ENCODE data around the gene GZMH. TPM values are rescaled to one million over a fixed set of nuclear protein-coding genes. Genes with fewer than 3 reads are reported as not detected.

The GZMH gene
- total and polyA plus RNA-seq, 8 donors: 0.21 to 0.90 (median 0.64) TPM; not detected in 2

DNA sequence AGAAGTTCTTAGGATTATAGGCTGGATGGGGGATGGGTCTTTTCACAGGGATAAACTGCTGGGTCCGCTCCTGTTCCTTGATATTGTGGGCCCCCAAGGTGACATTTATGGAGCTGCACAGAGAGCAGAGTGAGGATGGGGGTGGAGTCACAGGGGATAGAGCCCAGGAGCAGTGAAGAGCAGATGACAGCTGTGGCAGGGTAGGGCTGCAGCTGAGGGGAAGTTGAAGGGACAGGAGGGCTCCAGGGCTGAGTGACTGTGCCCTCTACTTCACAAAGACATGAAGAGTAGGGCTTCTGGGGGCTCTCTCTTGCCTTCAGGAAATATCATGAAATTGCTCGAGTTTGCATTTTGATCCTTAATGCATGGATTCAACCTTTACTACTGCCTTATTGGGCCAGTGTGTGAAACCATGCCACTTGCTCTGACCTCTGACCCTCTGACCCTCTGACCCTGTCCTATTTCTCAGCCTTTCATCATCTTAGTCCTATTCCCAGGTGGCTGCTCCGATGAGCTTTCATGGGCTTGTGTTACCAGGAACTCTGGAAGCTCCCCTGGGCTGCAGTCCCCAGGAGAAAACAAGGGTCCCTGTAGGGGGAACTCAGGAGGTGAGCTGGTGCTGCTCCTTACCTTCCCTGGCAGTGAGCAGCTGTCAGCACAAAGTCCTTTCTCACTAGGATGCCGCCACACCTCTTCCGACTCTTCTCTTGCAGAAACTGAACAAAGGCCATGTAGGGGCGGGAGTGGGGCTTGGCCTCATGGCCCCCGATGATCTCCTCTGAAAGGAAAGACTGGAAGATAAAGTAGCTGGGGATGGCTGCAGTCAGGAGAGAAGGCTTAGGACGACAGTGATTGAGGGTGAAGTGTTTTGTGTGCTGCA lies 1.6 kb downstream of the GZMH start:
- no peaks in the 10 kb centered on the region for H3K9me3 ChIP-seq

DNA sequence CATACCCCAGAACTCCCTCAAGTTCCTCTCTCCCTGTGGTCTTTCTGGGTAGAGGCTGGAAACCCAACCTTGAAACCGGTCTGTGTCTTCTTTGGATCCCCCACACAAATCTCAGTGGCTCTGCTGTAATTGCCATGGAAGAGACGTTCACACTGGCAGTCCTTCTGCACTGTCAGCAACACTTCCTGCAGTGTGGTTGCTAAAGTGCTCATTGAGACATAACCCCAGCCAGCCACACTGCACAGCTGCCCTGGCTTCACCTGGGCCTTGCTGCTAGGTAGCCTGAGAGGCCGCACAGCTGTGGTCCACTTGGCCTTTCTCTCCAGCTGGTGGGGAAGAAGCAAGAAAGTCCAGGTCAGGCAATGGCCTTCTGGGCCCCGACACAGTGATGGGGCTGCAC lies 2.4 kb downstream of the GZMH start:
- TF ChIP-seq, protein P1, sequence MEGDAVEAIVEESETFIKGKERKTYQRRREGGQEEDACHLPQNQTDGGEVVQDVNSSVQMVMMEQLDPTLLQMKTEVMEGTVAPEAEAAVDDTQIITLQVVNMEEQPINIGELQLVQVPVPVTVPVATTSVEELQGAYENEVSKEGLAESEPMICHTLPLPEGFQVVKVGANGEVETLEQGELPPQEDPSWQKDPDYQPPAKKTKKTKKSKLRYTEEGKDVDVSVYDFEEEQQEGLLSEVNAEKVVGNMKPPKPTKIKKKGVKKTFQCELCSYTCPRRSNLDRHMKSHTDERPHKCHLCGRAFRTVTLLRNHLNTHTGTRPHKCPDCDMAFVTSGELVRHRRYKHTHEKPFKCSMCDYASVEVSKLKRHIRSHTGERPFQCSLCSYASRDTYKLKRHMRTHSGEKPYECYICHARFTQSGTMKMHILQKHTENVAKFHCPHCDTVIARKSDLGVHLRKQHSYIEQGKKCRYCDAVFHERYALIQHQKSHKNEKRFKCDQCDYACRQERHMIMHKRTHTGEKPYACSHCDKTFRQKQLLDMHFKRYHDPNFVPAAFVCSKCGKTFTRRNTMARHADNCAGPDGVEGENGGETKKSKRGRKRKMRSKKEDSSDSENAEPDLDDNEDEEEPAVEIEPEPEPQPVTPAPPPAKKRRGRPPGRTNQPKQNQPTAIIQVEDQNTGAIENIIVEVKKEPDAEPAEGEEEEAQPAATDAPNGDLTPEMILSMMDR (IDR thresholded peaks at IDR 0.05): no peak
- Histone ChIP-seq H3K4me3 (no peak overlapping the region), H3K9me3 (no peaks in the 10 kb centered on the region), H3K36me3 (no peaks in the 10 kb centered on the region), H3K27me3 (no peaks in the 10 kb centered on the region), H3K4me1 (no peaks in the 10 kb centered on the region), H3K27ac (no peak overlapping the region)
- ATAC-seq: peak in 2 of 4 donors; percentile 32 to 45
- FAIRE-seq: no peak
- intact Hi-C loops (cut with DNase I): no loop called here
- WGBS, 2 donors: 63 to 67% methylated on average over 4 of the region's 4 CpGs
- DNase-seq: no peak

More for the DNA sequence above, 1.6 kb downstream of the GZMH start:
- 67 to 71% methylated on average over 8 of the region's 8 CpGs for WGBS, 2 donors
- Histone ChIP-seq H3K27me3 (no peaks in the 10 kb centered on the region), H3K4me1 (no peaks in the 10 kb centered on the region), H3K4me3 (no peak overlapping the region), H3K27ac (no peak overlapping the region), H3K36me3 (no peaks in the 10 kb centered on the region)
- DNase-seq: no peak
- intact Hi-C loops (cut with DNase I): no loop called here
- TF ChIP-seq, protein P1 (IDR thresholded peaks at IDR 0.05): no peak
- ATAC-seq: no peak
- FAIRE-seq: no peak

DNA sequence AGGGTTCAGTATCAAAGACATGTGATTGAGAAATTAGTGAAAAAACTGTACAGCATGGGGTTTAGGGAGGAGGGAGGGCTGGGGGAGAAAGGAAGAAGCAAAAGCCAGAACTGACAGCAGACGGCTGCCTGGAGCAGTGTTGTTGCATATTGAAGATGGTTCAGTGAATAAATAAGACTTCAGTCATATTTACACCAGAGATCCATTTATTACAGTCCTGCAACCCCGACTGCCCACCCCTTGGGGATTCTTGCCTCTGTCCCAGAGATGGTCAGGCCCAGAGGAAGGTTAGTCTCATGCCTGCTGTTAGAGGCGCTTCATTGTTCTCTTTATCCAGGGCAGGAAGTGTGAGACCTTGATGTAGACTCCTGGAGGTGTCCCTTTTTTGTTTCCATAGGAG lies 3.2 kb downstream of the GZMH start:
- intact Hi-C loops (cut with DNase I): no loop called here
- no peaks in the 10 kb centered on the region for H3K9me3 ChIP-seq
- H3K36me3 ChIP-seq: no peaks in the 10 kb centered on the region
- FAIRE-seq (no peak), ATAC-seq (no peak), DNase-seq (no peak)
- no peaks in the 10 kb centered on the region for H3K4me1 ChIP-seq
- WGBS, 2 donors: 58 to 59% methylated on average over 3 of the region's 3 CpGs
- no peak overlapping the region for H3K27ac ChIP-seq
- H3K27me3 ChIP-seq: no peaks in the 10 kb centered on the region
- H3K4me3 ChIP-seq: no peak overlapping the region
- TF ChIP-seq, protein P1 (IDR thresholded peaks at IDR 0.05): no peak

DNA sequence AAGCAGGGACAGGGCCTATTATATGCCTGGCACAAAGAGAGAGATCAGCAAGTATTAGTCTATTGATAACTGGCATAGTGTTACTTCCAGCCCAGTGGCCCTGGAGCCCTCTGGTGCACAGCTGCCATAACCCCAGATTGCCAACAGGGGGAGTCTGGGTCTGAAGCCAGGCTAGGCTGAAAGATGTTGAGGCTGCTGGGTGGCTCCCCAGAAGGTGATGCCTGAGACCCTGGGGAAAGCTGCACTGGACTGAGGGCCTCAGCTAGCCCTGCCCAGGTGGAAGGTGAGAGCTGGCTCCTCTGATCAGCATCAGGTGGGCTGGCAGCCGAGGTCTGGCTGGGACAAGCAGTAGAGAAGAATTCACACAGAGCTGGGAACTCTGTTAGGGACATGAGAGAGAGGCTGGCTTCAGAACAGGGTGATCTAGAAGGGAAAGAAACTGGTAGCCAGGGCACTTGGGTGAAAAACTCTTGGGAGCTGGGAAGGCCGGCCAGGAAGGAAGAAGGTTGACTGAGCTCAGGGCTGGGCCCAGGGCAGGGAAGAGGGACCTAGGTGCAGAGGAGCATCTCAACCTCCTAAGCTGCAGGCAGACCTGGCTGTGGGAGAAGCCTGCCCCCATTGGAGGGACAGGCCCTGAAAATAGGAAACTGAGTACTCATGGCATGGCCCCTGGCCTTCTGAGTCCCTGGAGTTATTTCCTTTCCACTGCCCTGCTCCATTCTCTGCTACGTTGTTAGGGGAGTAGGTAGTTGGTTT lies 3.9 kb downstream of the GZMH start:
- no peaks in the 10 kb centered on the region for H3K27me3 ChIP-seq
- H3K36me3 ChIP-seq: no peaks in the 10 kb centered on the region
- 44 to 60% methylated on average over 3 of the region's 3 CpGs for whole genome bisulfite sequencing, 2 donors
- no peaks in the 10 kb centered on the region for H3K4me1 ChIP-seq
- no peak overlapping the region for H3K27ac ChIP-seq
- TF ChIP-seq, protein P1 (IDR thresholded peaks at IDR 0.05): peak; percentile 42 to 68 (median 59)
- peak in 2 of 6 donors; percentile 43 to 63 for DNase-seq
- intact Hi-C loops (cut with DNase I): no loop called here
- ATAC-seq: peak in 3 of 4 donors; percentile 69 to 75 (median 72)
- no peaks in the 10 kb centered on the region for H3K9me3 ChIP-seq
- FAIRE-seq: no peak
- H3K4me3 ChIP-seq: no peak overlapping the region

All from pancreas (tissue), 10 donors.